CD8-positive, alpha-beta memory T cell (primary cell): ENCODE results near the gene ZNF500. TPM values are rescaled to one million over a fixed set of nuclear protein-coding genes. Genes with fewer than 3 reads are reported as not detected.

Experiments
- CTCF ChIA-PET: fragments of 350-600 bp; sonication (Branson Sonifier 250); formaldehyde crosslinking; loops from one replicate; lab custom pipeline; 2021; ENCODE audit warnings: antibody characterized with exemption; lab: Charles Lee
- POLR2A ChIA-PET: fragments of 350-600 bp; sonication (Branson Sonifier 250); formaldehyde crosslinking; loops from one replicate; lab custom pipeline; 2021; ENCODE audit warnings: antibody characterized with exemption; lab: Charles Lee
- DNase-seq, 5 donors: peaks; one replicate each; pipeline versions ENCODE4 v3.0.0 to v3.0.0-alpha.2; 2020 to 2022; ENCODE audit warnings: mixed read lengths in 1 of 5
- H3K27ac ChIP-seq: one replicate; pipeline ENCODE4 v1.7.0; 2013; ENCODE audit warnings: low read depth, mild to moderate bottlenecking, low read length, moderate library complexity
- H3K27me3 ChIP-seq: 2 replicates; pipeline ENCODE4 v1.7.0; 2013; ENCODE audit warnings: low read length, mild to moderate bottlenecking; ENCODE audit not compliant: insufficient read depth, poor library complexity, severe bottlenecking
- H3K36me3 ChIP-seq: 2 replicates; pipeline ENCODE4 v1.7.0; 2013; ENCODE audit warnings: mild to moderate bottlenecking, low read length, moderate library complexity; ENCODE audit not compliant: insufficient read depth
- H3K4me1 ChIP-seq: 2 replicates; pipeline ENCODE4 v1.7.0; 2013; ENCODE audit warnings: mild to moderate bottlenecking, low read length, moderate library complexity; ENCODE audit not compliant: insufficient read depth
- H3K4me3 ChIP-seq: 2 replicates; pipeline ENCODE4 v1.7.0; 2013; ENCODE audit warnings: mild to moderate bottlenecking, low read length
- H3K9me3 ChIP-seq: 2 replicates; pipeline ENCODE4 v1.7.0; 2013; ENCODE audit warnings: mild to moderate bottlenecking, low read length
- H3K27ac Mint-ChIP-seq, 8 donors: one replicate each; pipeline ENCODE4 v1.8.0; 2020 to 2021; ENCODE audit warnings: mixed read lengths in 8 of 8, mild to moderate bottlenecking in 6 of 8, inconsistent platforms in 3 of 8, moderate library complexity in 3 of 8
- H3K27me3 Mint-ChIP-seq, 2 donors: one replicate each; pipeline ENCODE4 v1.8.0; 2020 to 2021; ENCODE audit warnings: mixed read lengths in 2 of 2, mild to moderate bottlenecking in 1 of 2, moderate library complexity in 1 of 2
- H3K36me3 Mint-ChIP-seq, 3 donors: one replicate each; pipeline ENCODE4 v1.8.0; 2020 to 2021; ENCODE audit warnings: mixed read lengths in 3 of 3, inconsistent platforms in 1 of 3, mild to moderate bottlenecking in 1 of 3
- H3K4me1 Mint-ChIP-seq, 3 donors: one replicate each; pipeline ENCODE4 v1.8.0; 2020 to 2021; ENCODE audit warnings: mixed read lengths in 3 of 3, inconsistent platforms in 1 of 3, mild to moderate bottlenecking in 1 of 3
- H3K4me3 Mint-ChIP-seq, 7 donors: one replicate each; pipeline ENCODE4 v1.8.0; 2020 to 2021; ENCODE audit warnings: mixed read lengths in 7 of 7, mild to moderate bottlenecking in 6 of 7, moderate library complexity in 4 of 7, inconsistent platforms in 2 of 7
- H3K9me3 Mint-ChIP-seq, 5 donors: one replicate each; pipeline ENCODE4 v1.8.0; 2020 to 2022; ENCODE audit warnings: mixed read lengths in 5 of 5, mild to moderate bottlenecking in 3 of 5, moderate library complexity in 2 of 5, inconsistent platforms in 1 of 5
- polyA plus RNA-seq: library from polyadenylated mRNA; unstranded; fragments of 300-500 nt; fragmentation: Illumina TruSeq; gene quantifications from one replicate; pipeline ENCODE4 v1.2.3, GENCODE V29; 2021
- total RNA-seq, 2 experiments: library from RNA; stranded (reverse); gene quantifications; one replicate each; pipeline ENCODE4 v1.2.3, GENCODE V29; 2021

Gene ZNF500
- total and polyA plus RNA-seq, 3 experiments from 2014 or later, result 12.7 to 15.2 (median 13.7) TPM

GRCh38 chr16:4750896-4751295, 16.1 kb downstream of the ZNF500 start:
- H3K4me3 Mint-ChIP-seq, result no peak overlapping the region
- H3K9me3 Mint-ChIP-seq, result peaks cover 0 to 1% (median 0%) of the 10 kb centered on the region in 5 donors
- H3K27ac Mint-ChIP-seq, result peak overlapping the region in 1 of 8 donors; percentile 11
- H3K27me3 Mint-ChIP-seq, result no peaks in the 10 kb centered on the region
- Histone ChIP-seq H3K27ac (no peak overlapping the region), H3K4me1 (peaks cover 8% of the 10 kb centered on the region), H3K36me3 (peaks cover 9% of the 10 kb centered on the region), H3K27me3 (no peaks in the 10 kb centered on the region), H3K4me3 (no peak overlapping the region), H3K9me3 (no peaks in the 10 kb centered on the region)
- ChIA-PET CTCF (no interaction called here), POLR2A (no interaction called here)
- peaks cover 13 to 30% (median 20%) of the 10 kb centered on the region in 3 donors for H3K4me1 Mint-ChIP-seq
- no peak for DNase-seq
- peaks cover 5 to 46% (median 8%) of the 10 kb centered on the region in 3 donors for H3K36me3 Mint-ChIP-seq

GRCh38 chr16:4749700-4750257, 17.2 kb downstream of the ZNF500 start:
- Histone ChIP-seq H3K27ac (no peak overlapping the region), H3K27me3 (no peaks in the 10 kb centered on the region), H3K4me3 (no peak overlapping the region), H3K9me3 (no peaks in the 10 kb centered on the region), H3K4me1 (peaks cover 8% of the 10 kb centered on the region), H3K36me3 (peaks cover 3% of the 10 kb centered on the region)
- Mint-ChIP-seq H3K36me3 (peaks cover 0 to 37% (median 3%) of the 10 kb centered on the region in 3 donors), H3K4me1 (peaks cover 13 to 31% (median 20%) of the 10 kb centered on the region in 3 donors), H3K4me3 (no peak overlapping the region), H3K9me3 (no peaks in the 10 kb centered on the region), H3K27ac (no peak overlapping the region), H3K27me3 (no peaks in the 10 kb centered on the region)
- CTCF ChIA-PET, result no interaction called here
- no peak for DNase-seq
- POLR2A ChIA-PET, result no interaction called here

DNA sequence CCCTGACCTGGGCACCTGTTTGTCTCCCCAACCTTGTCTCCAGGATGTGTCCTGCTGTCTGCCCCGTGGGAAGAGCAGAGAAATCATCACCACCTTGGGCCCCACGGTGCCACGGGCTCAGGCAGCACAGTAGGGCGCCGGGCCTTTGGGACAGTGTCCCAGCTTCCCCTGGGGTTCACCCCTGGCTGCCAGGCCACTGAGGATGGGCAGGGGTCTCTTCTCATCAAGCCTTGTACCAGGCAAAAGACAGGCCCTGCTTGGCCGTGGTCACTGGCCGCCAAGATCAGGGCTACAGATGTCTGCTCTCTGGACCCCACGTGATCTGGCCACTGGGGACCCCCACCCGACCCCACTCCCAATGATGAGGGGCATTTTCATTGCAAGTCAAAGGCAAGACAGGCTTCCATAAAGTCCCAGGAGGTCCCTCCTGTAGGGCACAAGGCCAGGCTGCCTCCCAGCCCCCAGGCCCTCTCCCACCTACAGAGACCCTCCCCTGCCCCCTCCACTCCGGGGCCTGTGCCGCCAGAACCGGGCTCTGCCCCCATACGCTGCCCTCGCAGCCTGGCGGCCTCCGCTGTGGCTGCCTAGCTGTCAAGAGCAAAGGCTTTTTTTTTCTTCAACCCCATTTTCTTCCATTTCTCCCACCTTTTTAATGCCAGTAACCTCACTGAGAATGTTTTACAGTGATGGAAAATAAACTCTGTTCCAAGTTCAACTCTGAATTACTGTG, 18.1 kb downstream of the ZNF500 start:
- POLR2A ChIA-PET, result interaction anchor here (1.5 kb wide), 1 partner anchor 14 kb away, joined by 6 read pairs; the partner anchor contains the start of genes ANKS3 and DNAAF8
- H3K27me3 ChIP-seq, result no peaks in the 10 kb centered on the region
- Mint-ChIP-seq H3K4me3 (peak overlapping the region in 1 of 7 donors; percentile 13), H3K27me3 (no peaks in the 10 kb centered on the region), H3K4me1 (peaks cover 13 to 31% (median 20%) of the 10 kb centered on the region in 3 donors), H3K36me3 (peaks cover 0 to 31% (median 3%) of the 10 kb centered on the region in 3 donors), H3K27ac (peak overlapping the region in 7 of 8 donors; percentile 40 to 98 (median 83)), H3K9me3 (no peaks in the 10 kb centered on the region)
- no peak overlapping the region for H3K27ac ChIP-seq
- H3K4me1 ChIP-seq, result peaks cover 8% of the 10 kb centered on the region
- CTCF ChIA-PET, result no interaction called here
- no peak for DNase-seq
- no peak overlapping the region for H3K4me3 ChIP-seq
- no peaks in the 10 kb centered on the region for H3K9me3 ChIP-seq
- peaks cover 3% of the 10 kb centered on the region for H3K36me3 ChIP-seq

DNA sequence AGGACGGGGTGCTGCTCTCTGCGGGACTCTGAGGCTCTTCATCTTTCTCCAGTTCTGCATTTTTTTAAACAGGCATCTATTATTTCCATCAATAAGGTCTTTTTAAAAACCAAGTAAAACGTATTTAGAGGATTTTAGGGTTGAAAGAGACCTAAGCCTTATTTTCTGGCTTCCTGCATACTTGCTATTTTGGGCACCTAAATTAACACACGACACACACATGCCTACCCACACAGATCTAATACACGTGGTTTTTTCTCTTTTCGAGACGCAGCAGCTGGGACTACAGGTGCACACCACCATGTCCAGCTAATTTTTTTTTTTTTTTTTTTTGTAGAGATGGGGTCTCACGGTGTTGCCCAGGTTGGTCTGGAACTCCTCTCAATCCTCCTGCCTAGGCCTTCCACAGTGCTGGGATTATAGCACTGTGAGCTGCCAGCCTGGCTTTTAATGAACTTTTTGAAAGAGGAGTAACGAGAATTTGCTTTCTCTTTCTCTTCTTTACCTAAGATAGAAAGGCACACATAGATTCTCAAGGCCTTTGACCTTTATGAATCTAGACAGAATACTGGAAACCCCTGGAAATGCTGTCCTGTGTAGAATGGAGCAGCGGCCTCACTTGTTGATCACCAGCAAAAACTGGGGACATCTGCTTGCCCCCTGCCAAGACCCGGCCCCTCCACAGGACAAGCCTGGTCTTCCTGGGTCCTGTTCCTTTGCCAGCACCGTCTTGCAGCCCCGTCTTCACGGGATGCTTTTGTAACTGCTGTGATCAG, 18.9 kb downstream of the ZNF500 start:
- POLR2A ChIA-PET, result interaction anchor here (1.5 kb wide), 1 partner anchor 14 kb away, joined by 6 read pairs; the partner anchor contains the start of genes ANKS3 and DNAAF8
- CTCF ChIA-PET, result interaction anchor here (1.1 kb wide), 1 partner anchor 162 kb away, joined by 3 read pairs; no protein-coding TSS in a partner anchor
- H3K27me3 ChIP-seq, result no peaks in the 10 kb centered on the region
- Mint-ChIP-seq H3K9me3 (no peaks in the 10 kb centered on the region), H3K27me3 (no peaks in the 10 kb centered on the region), H3K4me3 (peak overlapping the region in 6 of 7 donors; percentile 20 to 69 (median 49)), H3K36me3 (peaks cover 0 to 26% (median under 1%) of the 10 kb centered on the region in 3 donors), H3K4me1 (peaks cover 13 to 37% (median 24%) of the 10 kb centered on the region in 3 donors), H3K27ac (peak overlapping the region in 7 of 8 donors; percentile 73 to 98 (median 84))
- H3K27ac ChIP-seq, result no peak overlapping the region
- H3K4me1 ChIP-seq, result peaks cover 8% of the 10 kb centered on the region
- peak in 1 of 5 donors; percentile 25 for DNase-seq
- peaks cover 3% of the 10 kb centered on the region for H3K36me3 ChIP-seq
- H3K9me3 ChIP-seq, result no peaks in the 10 kb centered on the region
- H3K4me3 ChIP-seq, result no peak overlapping the region

DNA sequence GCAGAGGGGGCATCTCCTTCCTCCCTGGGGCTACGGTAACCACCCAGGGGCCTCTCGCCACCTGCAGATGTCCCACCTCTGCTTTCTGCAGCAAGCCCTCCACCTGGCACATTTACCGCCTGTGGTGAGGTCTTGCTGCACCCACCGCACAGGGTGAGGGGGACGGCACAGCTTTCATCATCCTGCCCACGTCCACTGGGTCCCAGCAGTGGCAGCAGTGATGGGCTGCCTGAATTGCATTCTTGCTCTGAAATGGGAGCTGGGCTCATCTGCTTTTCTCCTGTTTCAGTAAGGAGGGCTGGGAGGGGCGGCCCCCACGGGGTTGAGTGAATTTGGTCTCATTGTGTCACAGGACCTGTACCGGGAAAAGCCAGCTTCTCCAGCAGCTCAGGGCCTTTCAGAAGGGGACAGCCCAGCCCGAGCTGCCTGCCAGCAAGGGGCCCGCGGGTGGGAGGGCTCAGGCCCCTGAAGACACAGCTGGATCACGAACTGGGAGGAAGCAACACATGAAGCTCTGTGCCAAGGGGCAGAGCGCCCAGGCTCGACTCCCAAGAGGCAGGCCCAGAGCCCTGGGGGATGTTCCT, 19.9 kb downstream of the ZNF500 start:
- Mint-ChIP-seq H3K36me3 (peaks cover 0 to 18% (median 0%) of the 10 kb centered on the region in 3 donors), H3K4me1 (peaks cover 13 to 42% (median 25%) of the 10 kb centered on the region in 3 donors), H3K4me3 (peak overlapping the region in 1 of 7 donors; percentile 54), H3K9me3 (no peaks in the 10 kb centered on the region), H3K27me3 (no peaks in the 10 kb centered on the region), H3K27ac (peak overlapping the region in 3 of 8 donors; percentile 23 to 98 (median 84))
- Histone ChIP-seq H3K27ac (no peak overlapping the region), H3K9me3 (no peaks in the 10 kb centered on the region), H3K27me3 (no peaks in the 10 kb centered on the region), H3K4me1 (peaks cover 8% of the 10 kb centered on the region), H3K36me3 (peaks cover 3% of the 10 kb centered on the region), H3K4me3 (no peak overlapping the region)
- POLR2A ChIA-PET, result interaction anchor here (1.5 kb wide), 1 partner anchor 13 kb away, joined by 6 read pairs; the partner anchor contains the start of genes ANKS3 and DNAAF8
- no peak for DNase-seq
- CTCF ChIA-PET, result interaction anchor here (1.1 kb wide), 1 partner anchor 161 kb away, joined by 3 read pairs; no protein-coding TSS in a partner anchor

- Histone ChIP-seq H3K9me3 (no peaks in the 10 kb centered on the region), H3K27me3 (no peaks in the 10 kb centered on the region), H3K4me1 (peaks cover 8% of the 10 kb centered on the region), H3K27ac (no peak overlapping the region), H3K4me3 (no peak overlapping the region), H3K36me3 (no peaks in the 10 kb centered on the region)
- ChIA-PET POLR2A (no interaction called here), CTCF (no interaction called here)
- Mint-ChIP-seq H3K36me3 (peaks cover 0 to 12% (median 0%) of the 10 kb centered on the region in 3 donors), H3K27ac (peak overlapping the region in 3 of 8 donors; percentile 25 to 63 (median 45)), H3K4me3 (peak overlapping the region in 1 of 7 donors; percentile 8), H3K27me3 (peaks cover 0 to 2% of the 10 kb centered on the region in 2 donors), H3K9me3 (no peaks in the 10 kb centered on the region), H3K4me1 (peaks cover 13 to 42% (median 25%) of the 10 kb centered on the region in 3 donors)
- no peak for DNase-seq
Observed at GRCh38 chr16:4746215-4746614, 20.7 kb downstream of the ZNF500 start.

DNA sequence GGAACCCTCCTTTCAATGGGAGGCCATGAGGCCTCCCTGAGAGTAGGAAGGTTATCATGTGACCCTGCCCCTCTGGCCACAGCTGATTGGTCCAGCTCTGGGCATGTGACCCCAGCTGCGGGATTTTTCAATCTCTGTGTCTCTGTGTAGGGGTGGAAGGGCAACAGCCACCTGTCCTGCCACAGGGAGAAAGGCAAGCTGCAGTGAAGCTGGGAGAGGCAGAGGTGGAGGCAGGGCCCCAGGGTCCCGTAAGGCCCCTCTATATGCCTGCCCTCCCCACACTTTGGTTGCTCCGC, 21.7 kb downstream of the ZNF500 start:
- Histone ChIP-seq H3K4me3 (no peak overlapping the region), H3K4me1 (peaks cover 8% of the 10 kb centered on the region), H3K27ac (no peak overlapping the region), H3K27me3 (no peaks in the 10 kb centered on the region), H3K36me3 (no peaks in the 10 kb centered on the region), H3K9me3 (no peaks in the 10 kb centered on the region)
- POLR2A ChIA-PET, result no interaction called here
- Mint-ChIP-seq H3K36me3 (peaks cover 0 to 6% (median 0%) of the 10 kb centered on the region in 3 donors), H3K27ac (peak overlapping the region in 1 of 8 donors; percentile 14), H3K4me3 (no peak overlapping the region), H3K4me1 (peaks cover 13 to 42% (median 25%) of the 10 kb centered on the region in 3 donors), H3K9me3 (no peaks in the 10 kb centered on the region), H3K27me3 (peaks cover 0 to 2% of the 10 kb centered on the region in 2 donors)
- DNase-seq, result no peak
- CTCF ChIA-PET, result no interaction called here
